ENCODE data around the gene PEX5. TPM values are rescaled to one million over a fixed set of nuclear protein-coding genes. Genes with fewer than 3 reads are reported as not detected.
"Not testable (repeated sequence)": the region's sequence is repeated elsewhere in the genome, so short reads cannot be mapped to it uniquely, and the experiment has no call there.

Gene PEX5
- total and polyA plus RNA-seq, 2 experiments from 2014 or later = 7.5 to 72.0 TPM

DNA sequence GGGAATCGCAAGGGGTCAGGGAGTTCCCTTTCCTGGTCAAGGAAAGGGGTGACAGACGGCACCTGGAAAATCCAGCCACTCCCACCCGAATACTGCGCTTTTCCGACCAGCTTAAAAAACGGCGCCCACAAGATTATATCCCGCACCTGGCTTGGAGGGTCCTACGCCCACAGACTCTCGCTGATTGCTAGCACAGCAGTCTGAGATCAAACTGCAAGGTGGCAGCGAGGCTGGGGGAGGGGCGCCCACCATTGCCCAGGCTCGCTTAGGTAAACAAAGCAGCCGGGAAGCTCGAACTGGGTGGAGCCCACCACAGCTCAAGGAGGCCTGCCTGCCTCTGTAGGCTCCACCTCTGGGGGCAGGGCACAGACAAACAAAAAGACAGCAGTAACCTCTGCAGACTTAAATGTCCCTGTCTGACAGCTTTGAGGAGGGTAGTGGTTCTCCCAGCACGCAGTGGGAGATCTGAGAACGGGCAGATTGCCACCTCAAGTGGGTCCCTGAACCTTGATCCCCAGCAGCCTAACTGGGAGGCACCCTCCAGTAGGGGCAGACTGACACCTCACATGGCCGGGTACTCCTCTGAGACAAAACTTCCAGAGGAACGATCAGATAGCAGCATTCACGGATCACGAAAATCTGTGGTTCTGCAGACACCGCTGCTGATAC, 62.0 kb downstream of the PEX5 start:
- not testable (repeated sequence) for H3K9me2 ChIP-seq (ENCODE audit: insufficient read depth); H3K4me3 ChIP-seq; H3K4me1 ChIP-seq (ENCODE audit: insufficient read depth); H3F3A ChIP-seq (replicated peaks; ENCODE audit: low read depth); H4K20me1 ChIP-seq (replicated peaks; ENCODE audit: insufficient read depth); ATAC-seq; H3K27me3 ChIP-seq (ENCODE audit: insufficient read depth); H3K4me2 ChIP-seq; H2AFZ ChIP-seq; H3K4me3 Mint-ChIP-seq; DNase-seq (ENCODE audit: low spot score); H3K36me3 ChIP-seq (ENCODE audit: insufficient read depth); H3K27ac ChIP-seq (ENCODE audit: low read depth); H3K27me3 Mint-ChIP-seq (ENCODE audit: insufficient read depth, low read depth, poor library complexity); H3K79me2 ChIP-seq (replicated peaks; ENCODE audit: insufficient read depth); H3K4me1 Mint-ChIP-seq; H3K27ac Mint-ChIP-seq
- Mint-ChIP-seq H3K36me3 (ENCODE audit: low read depth) (peaks cover 17% of the 10 kb centered on the region; the same call in 2 of the 3 replicates), H3K9me3 (peaks cover 30% of the 10 kb centered on the region; the same call in 2 of the 3 replicates)

DNA sequence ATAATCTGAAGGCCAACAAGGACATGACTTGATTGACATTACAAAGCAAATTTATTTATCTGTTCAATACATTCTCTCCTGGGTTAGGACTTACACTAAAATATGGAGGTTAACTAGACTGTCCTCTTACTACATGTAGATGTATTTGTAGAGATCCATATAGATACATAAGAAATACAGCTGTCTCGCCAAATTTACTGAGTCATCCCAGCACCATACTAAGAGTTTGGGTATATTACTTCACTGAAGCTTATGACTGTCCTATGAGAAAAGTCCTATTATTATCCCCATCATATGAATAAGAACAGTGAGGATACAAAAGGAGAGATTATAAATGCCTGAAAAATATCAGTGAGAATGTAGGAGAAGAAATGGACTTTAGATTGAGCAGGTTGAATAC, 69.6 kb downstream of the PEX5 start:
- no peaks in the 10 kb centered on the region for H3K4me1 Mint-ChIP-seq
- H3K79me2 ChIP-seq (replicated peaks; ENCODE audit: insufficient read depth) = no peaks in the 10 kb centered on the region
- no peaks in the 10 kb centered on the region for H3K4me1 ChIP-seq (ENCODE audit: insufficient read depth)
- H3K4me3 ChIP-seq = no peak overlapping the region
- H4K20me1 ChIP-seq (replicated peaks; ENCODE audit: insufficient read depth) = no peaks in the 10 kb centered on the region
- no peaks in the 10 kb centered on the region; the same call in 2 of the 3 replicates for H3K36me3 Mint-ChIP-seq (ENCODE audit: low read depth)
- H3K4me2 ChIP-seq = no peak overlapping the region
- H3K27ac ChIP-seq (ENCODE audit: low read depth) = no peak overlapping the region
- H3K36me3 ChIP-seq (ENCODE audit: insufficient read depth) = no peaks in the 10 kb centered on the region
- no peak overlapping the region for H3K4me3 Mint-ChIP-seq
- peaks cover 4% of the 10 kb centered on the region; the same call in 1 of the 2 replicates for H3K9me2 ChIP-seq (ENCODE audit: insufficient read depth)
- H3K27me3 ChIP-seq (ENCODE audit: insufficient read depth) = no peaks in the 10 kb centered on the region
- peaks cover 3% of the 10 kb centered on the region; the same call in 1 of the 3 replicates for H3K9me3 Mint-ChIP-seq
- no peaks in the 10 kb centered on the region for H3F3A ChIP-seq (replicated peaks; ENCODE audit: low read depth)
- no peak for DNase-seq (ENCODE audit: low spot score)
- no peak overlapping the region for H3K27ac Mint-ChIP-seq
- no peak overlapping the region for H2AFZ ChIP-seq
- H3K27me3 Mint-ChIP-seq (ENCODE audit: insufficient read depth, low read depth, poor library complexity) = no peaks in the 10 kb centered on the region
- no peak for ATAC-seq
- TF ChIP-seq ZNF114 (CRISPR knock-in tag; IDR thresholded peaks at IDR 0.05) (no peak), ZNF331 (CRISPR knock-in tag; IDR thresholded peaks at IDR 0.05; ENCODE audit: low read depth) (no peak), STAT1 (IDR thresholded peaks at IDR 0.05; ENCODE audit: unreplicated experiment) (no peak), CTCF (conservative IDR thresholded peaks at IDR 0.05; ENCODE audit: low read depth in 2 of 2) (no peak), POLR2AphosphoS5 (IDR thresholded peaks at IDR 0.05; ENCODE audit: low read depth) (no peak), CREB1 (CRISPR knock-in tag; IDR thresholded peaks at IDR 0.05; ENCODE audit: low read depth) (no peak), JUNB (IDR thresholded peaks at IDR 0.05; ENCODE audit: unreplicated experiment) (no peak), ZNF462 (CRISPR knock-in tag; IDR thresholded peaks at IDR 0.05) (no peak), NANOG (IDR thresholded peaks at IDR 0.05; ENCODE audit: borderline replicate concordance) (no peak)
- TF ChIP-seq, protein P1, sequence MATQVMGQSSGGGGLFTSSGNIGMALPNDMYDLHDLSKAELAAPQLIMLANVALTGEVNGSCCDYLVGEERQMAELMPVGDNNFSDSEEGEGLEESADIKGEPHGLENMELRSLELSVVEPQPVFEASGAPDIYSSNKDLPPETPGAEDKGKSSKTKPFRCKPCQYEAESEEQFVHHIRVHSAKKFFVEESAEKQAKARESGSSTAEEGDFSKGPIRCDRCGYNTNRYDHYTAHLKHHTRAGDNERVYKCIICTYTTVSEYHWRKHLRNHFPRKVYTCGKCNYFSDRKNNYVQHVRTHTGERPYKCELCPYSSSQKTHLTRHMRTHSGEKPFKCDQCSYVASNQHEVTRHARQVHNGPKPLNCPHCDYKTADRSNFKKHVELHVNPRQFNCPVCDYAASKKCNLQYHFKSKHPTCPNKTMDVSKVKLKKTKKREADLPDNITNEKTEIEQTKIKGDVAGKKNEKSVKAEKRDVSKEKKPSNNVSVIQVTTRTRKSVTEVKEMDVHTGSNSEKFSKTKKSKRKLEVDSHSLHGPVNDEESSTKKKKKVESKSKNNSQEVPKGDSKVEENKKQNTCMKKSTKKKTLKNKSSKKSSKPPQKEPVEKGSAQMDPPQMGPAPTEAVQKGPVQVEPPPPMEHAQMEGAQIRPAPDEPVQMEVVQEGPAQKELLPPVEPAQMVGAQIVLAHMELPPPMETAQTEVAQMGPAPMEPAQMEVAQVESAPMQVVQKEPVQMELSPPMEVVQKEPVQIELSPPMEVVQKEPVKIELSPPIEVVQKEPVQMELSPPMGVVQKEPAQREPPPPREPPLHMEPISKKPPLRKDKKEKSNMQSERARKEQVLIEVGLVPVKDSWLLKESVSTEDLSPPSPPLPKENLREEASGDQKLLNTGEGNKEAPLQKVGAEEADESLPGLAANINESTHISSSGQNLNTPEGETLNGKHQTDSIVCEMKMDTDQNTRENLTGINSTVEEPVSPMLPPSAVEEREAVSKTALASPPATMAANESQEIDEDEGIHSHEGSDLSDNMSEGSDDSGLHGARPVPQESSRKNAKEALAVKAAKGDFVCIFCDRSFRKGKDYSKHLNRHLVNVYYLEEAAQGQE (IDR thresholded peaks at IDR 0.05; ENCODE audit: unreplicated experiment) = no peak
